MM.1S (cell line): Measurements from ENCODE around the gene ZNF785.

Experiments
- DNase-seq: peaks from one replicate; pipeline ENCODE4 v3.0.0-alpha.2; 2015
- H2AFZ ChIP-seq: fragments of 300-600 bp; sonication (generic); 2 replicates; pipeline ENCODE4 v1.6.0; 2016; ENCODE audit warnings: antibody characterized with exemption, low read length
- H3F3A ChIP-seq: fragments of 300-600 bp; sonication (generic); 2 replicates; pipeline ENCODE4 v1.6.1; 2016; ENCODE audit warnings: mild to moderate bottlenecking, antibody characterized with exemption, low read length, moderate library complexity, mixed read lengths; ENCODE audit not compliant: insufficient read depth
- H3K27ac ChIP-seq: fragments of 300-600 bp; sonication (generic); 2 replicates; pipeline ENCODE4 v1.5.1; 2016; ENCODE audit warnings: mild to moderate bottlenecking, low read length
- H3K27me3 ChIP-seq: fragments of 300-600 bp; sonication (generic); replicated peaks from 2 replicates; pipeline ENCODE4 v1.6.0; 2016; ENCODE audit warnings: low read length; ENCODE audit not compliant: insufficient read depth
- H3K36me3 ChIP-seq: fragments of 300-600 bp; sonication (generic); replicated peaks from 2 replicates; pipeline ENCODE4 v1.6.1; 2016; ENCODE audit warnings: mild to moderate bottlenecking, low read length, mixed read lengths; ENCODE audit not compliant: insufficient read depth
- H3K4me1 ChIP-seq: fragments of 300-600 bp; sonication (generic); 2 replicates; pipeline ENCODE4 v1.6.1; 2016; ENCODE audit warnings: low read length, mixed read lengths
- H3K4me2 ChIP-seq: fragments of 300-600 bp; sonication (generic); 2 replicates; pipeline ENCODE4 v1.6.0; 2016; ENCODE audit warnings: low read depth, low read length
- H3K4me3 ChIP-seq: fragments of 300-600 bp; sonication (generic); 2 replicates; pipeline ENCODE4 v1.5.1; 2016; ENCODE audit warnings: low read length, mixed read lengths
- H3K79me2 ChIP-seq: fragments of 300-600 bp; sonication (generic); 2 replicates; pipeline ENCODE4 v1.6.1; 2016; ENCODE audit warnings: mixed run types, low read length, mixed read lengths
- H3K9ac ChIP-seq: fragments of 300-600 bp; sonication (generic); 2 replicates; pipeline ENCODE4 v1.6.1; 2016; ENCODE audit warnings: low read length, mixed read lengths
- H3K9me2 ChIP-seq: fragments of 300-600 bp; sonication (generic); replicated peaks from 2 replicates; pipeline ENCODE4 v1.6.1; 2016; ENCODE audit warnings: mild to moderate bottlenecking, low read length, mixed read lengths; ENCODE audit not compliant: insufficient read depth
- H3K9me3 ChIP-seq: fragments of 300-600 bp; sonication (generic); replicated peaks from 2 replicates; pipeline ENCODE4 v1.6.1; 2016; ENCODE audit warnings: mild to moderate bottlenecking, low read length, mixed read lengths; ENCODE audit not compliant: insufficient read depth
- H4K20me1 ChIP-seq: fragments of 300-600 bp; sonication (generic); 2 replicates; pipeline ENCODE4 v1.6.1; 2016; ENCODE audit warnings: mild to moderate bottlenecking, low read length, moderate library complexity, mixed read lengths; ENCODE audit not compliant: insufficient read depth
- EZH2 ChIP-seq: fragments of 300-600 bp; sonication (generic); optimal IDR thresholded peaks from 2 replicates; pipeline ENCODE3; 2017; ENCODE audit warnings: low read depth, mild to moderate bottlenecking, antibody characterized with exemption, low read length, mixed read lengths
- EZH2phosphoT487 ChIP-seq: fragments of 300-600 bp; sonication (generic); IDR thresholded peaks from 2 replicates; pipeline ENCODE4 v1.6.1; 2018; ENCODE audit warnings: antibody characterized with exemption, low read length
- TF ChIP-seq, protein P1 (sequence below): fragments of 300-600 bp; sonication (generic); IDR thresholded peaks from 2 replicates; pipeline ENCODE4 v1.5.1; 2016; ENCODE audit warnings: antibody characterized with exemption, low read length, mixed read lengths

ZNF785 gene

DNA sequence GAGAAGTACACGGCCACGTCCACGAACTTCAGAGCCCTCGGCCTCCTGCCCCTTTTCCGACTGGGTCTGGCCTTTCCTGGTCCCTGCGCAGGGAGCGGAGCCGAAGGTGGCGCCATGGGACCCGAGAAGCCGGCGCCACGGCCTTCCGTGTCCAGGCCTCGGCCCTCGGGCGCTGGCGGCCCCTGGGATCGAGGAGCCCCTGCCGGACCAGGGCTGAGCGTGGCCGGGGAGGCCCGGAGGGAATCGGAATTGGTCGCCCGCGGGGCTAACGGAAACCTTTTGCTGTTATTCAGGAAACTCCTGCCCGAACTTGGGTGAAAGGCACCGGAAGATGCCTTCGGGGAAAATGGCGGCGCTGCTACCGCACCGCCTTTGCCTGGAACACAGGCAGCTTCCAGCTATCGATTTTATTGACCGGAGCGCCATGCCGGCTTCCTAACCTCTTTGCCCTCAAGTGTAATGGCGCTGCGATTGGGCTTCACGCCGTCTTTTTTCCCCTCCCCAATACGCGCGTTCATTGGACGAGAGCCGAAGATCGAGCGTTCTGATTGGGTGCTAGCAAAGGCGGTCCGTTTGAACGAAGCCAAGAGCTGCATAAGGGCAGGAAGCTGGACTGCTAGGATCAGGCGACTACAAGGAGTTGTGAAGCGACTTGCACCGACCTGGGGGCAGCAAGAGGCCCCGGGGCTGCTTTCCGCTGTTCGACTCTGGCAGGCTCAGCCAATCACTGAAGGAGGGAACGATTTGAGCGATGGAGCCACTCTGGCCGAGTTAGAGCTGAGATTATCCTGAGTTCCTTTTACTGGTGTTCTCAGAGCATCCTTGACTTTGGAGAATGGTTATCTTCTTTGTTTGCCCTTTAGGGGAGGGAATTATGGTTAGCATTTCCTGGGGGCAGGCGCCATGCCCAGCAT, 24.7 kb upstream of the ZNF785 start, which contains the start of gene ZNF689:
ZNF689 (minus strand) TSS at position 464 of the 914 bp plus-strand sequence; CDS start at position 116, 348 bp downstream.
- Histone ChIP-seq H3K79me2 (peaks cover 8% of the 10 kb centered on the region), H3K4me2 (peak within 1 kb of the TSS; percentile 100), H3K9ac (peak within 1 kb of the TSS; percentile 96), H3K4me1 (peaks cover 3% of the 10 kb centered on the region; the same call in 1 of the 2 replicates), H3K27me3 (no peaks in the 10 kb centered on the region), H3K27ac (peak within 1 kb of the TSS; percentile 64; the same call in 1 of the 2 replicates), H3K4me3 (peak within 1 kb of the TSS; percentile 95), H3K9me2 (no peaks in the 10 kb centered on the region), H3K36me3 (no peaks in the 10 kb centered on the region), H2AFZ (peak within 1 kb of the TSS; percentile 95), H3K9me3 (no peaks in the 10 kb centered on the region), H4K20me1 (no peaks in the 10 kb centered on the region), H3F3A (no peaks in the 10 kb centered on the region)
- TF ChIP-seq, protein P1, sequence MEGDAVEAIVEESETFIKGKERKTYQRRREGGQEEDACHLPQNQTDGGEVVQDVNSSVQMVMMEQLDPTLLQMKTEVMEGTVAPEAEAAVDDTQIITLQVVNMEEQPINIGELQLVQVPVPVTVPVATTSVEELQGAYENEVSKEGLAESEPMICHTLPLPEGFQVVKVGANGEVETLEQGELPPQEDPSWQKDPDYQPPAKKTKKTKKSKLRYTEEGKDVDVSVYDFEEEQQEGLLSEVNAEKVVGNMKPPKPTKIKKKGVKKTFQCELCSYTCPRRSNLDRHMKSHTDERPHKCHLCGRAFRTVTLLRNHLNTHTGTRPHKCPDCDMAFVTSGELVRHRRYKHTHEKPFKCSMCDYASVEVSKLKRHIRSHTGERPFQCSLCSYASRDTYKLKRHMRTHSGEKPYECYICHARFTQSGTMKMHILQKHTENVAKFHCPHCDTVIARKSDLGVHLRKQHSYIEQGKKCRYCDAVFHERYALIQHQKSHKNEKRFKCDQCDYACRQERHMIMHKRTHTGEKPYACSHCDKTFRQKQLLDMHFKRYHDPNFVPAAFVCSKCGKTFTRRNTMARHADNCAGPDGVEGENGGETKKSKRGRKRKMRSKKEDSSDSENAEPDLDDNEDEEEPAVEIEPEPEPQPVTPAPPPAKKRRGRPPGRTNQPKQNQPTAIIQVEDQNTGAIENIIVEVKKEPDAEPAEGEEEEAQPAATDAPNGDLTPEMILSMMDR = no peak
- TF ChIP-seq EZH2 (no peak), EZH2phosphoT487 (no peak)
- peak; percentile 97 for DNase-seq

DNA sequence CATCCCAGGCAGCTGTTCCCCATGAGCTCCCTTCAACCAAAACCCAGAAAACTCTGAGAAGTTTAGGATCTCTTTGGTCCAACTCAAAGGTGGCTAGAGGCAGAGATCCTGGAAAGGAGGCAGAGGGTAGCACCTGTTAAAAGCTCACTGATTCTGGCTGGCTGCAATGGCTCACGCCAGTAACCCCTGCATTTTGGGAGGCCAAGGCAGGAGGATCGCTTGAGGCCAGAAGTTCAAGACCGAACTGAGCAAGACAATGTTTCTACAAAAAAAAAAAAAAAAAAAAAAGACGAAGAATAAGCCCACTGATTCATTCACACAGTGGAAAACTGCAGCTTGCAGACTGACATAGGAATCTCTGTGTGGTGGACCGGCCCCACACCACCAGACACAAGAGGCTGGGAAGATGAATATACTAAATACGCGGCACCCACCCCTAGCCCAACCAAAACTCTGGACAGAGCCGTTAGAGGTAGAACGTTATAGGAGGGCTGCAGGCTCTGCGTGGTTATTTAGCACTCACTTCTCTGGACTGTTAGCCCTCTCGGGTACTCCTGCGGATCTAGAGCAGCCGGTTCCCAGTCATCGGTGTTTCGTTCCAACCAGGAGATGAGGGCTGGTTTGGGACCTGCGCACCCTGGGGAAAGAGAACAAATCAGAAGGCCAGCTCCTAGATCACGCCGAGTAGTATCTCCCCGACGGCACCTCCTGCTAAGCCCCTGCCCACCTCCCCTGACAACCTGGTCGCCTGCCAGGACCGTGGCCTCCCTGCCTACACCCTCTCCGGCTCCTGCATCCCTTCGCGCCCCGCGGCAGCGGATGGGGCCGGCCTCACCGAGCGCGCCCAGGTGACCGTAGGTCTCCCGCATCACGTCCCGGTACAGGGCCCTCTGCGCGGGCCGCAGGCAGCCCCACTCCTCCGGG, 23.8 kb upstream of the ZNF785 start:
- Histone ChIP-seq H3K79me2 (peaks cover 8% of the 10 kb centered on the region), H3K36me3 (no peaks in the 10 kb centered on the region), H3K4me1 (peaks cover 3% of the 10 kb centered on the region; the same call in 1 of the 2 replicates), H2AFZ (peak overlapping the region; percentile 95), H3K9ac (peak overlapping the region; percentile 96), H3K27ac (peak overlapping the region; percentile 64; the same call in 1 of the 2 replicates), H4K20me1 (no peaks in the 10 kb centered on the region), H3K4me3 (peak overlapping the region; percentile 95), H3K9me3 (no peaks in the 10 kb centered on the region), H3K9me2 (no peaks in the 10 kb centered on the region), H3K4me2 (peak overlapping the region; percentile 100), H3F3A (no peaks in the 10 kb centered on the region), H3K27me3 (no peaks in the 10 kb centered on the region)
- peak; percentile 37 for DNase-seq
- TF ChIP-seq, protein P1 = no peak
- TF ChIP-seq EZH2phosphoT487 (no peak), EZH2 (no peak)

DNA sequence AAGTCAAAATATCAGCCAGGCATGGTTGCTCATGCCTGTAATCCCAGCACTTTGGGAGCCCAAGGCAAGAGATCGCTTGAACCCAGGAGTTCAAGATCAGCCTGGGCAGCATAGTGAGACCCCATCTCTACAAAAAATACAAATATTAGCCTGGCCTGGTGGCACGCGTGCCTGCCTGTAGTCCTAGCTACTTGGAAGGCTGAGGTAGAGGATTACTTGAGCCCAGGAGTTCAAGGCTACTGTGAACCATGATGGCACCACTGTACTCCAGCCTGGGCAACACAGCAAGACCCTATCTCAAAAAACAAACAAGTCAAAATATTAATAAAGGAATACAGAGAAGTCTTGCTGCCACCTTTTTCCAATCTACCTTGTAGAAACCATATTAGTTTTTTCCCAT, 20.5 kb upstream of the ZNF785 start:
- Histone ChIP-seq H2AFZ (no peak overlapping the region), H3K9me3 (no peaks in the 10 kb centered on the region), H3K79me2 (peaks cover 8% of the 10 kb centered on the region), H3K36me3 (no peaks in the 10 kb centered on the region), H3K27ac (no peak overlapping the region), H3K4me2 (no peak overlapping the region), H3K4me3 (no peak overlapping the region), H3K27me3 (no peaks in the 10 kb centered on the region), H3K4me1 (peaks cover 3% of the 10 kb centered on the region; the same call in 1 of the 2 replicates), H3K9me2 (no peaks in the 10 kb centered on the region), H3F3A (no peaks in the 10 kb centered on the region), H4K20me1 (no peaks in the 10 kb centered on the region), H3K9ac (no peak overlapping the region)
- no peak for DNase-seq
- no peak for TF ChIP-seq EZH2
- no peak for TF ChIP-seq EZH2phosphoT487
- TF ChIP-seq, protein P1 = no peak
